HEK293T (cell line): ENCODE results near the gene SKAP2.

ENCODE experiments used
- ARNT ChIP-seq: fragments of 450-650 bp; IDR thresholded peaks from 2 replicates; pipeline ENCODE4 v1.6.1; 2017; ENCODE audit warnings: mild to moderate bottlenecking
- BHLHE40 ChIP-seq: fragments of 450-650 bp; IDR thresholded peaks from 2 replicates; pipeline ENCODE4 v1.6.1; 2016; ENCODE audit warnings: mild to moderate bottlenecking, moderate library complexity, borderline replicate concordance
- CTBP1 ChIP-seq: fragments of 450-650 bp; IDR thresholded peaks from 2 replicates; pipeline ENCODE4 v1.6.1; 2016; ENCODE audit warnings: borderline replicate concordance
- ELF4 ChIP-seq: fragments of 450-650 bp; IDR thresholded peaks from 2 replicates; pipeline ENCODE4 v1.6.1; 2017; ENCODE audit warnings: antibody characterized with exemption
- FOXA1 ChIP-seq: fragments of 450-650 bp; IDR thresholded peaks from 2 replicates; pipeline ENCODE4 v1.6.1; 2016; ENCODE audit warnings: mild to moderate bottlenecking
- FOXM1 ChIP-seq: fragments of 450-650 bp; IDR thresholded peaks from 2 replicates; pipeline ENCODE4 v1.6.1; 2017; ENCODE audit warnings: mild to moderate bottlenecking, borderline replicate concordance
- HDGF ChIP-seq: fragments of 450-650 bp; IDR thresholded peaks from 2 replicates; pipeline ENCODE4 v1.6.1; 2017; ENCODE audit warnings: antibody characterized with exemption, borderline replicate concordance
- L3MBTL2 ChIP-seq: fragments of 450-650 bp; conservative IDR thresholded peaks from 2 replicates; pipeline ENCODE4 v1.6.1; 2016; ENCODE audit warnings: mild to moderate bottlenecking
- NFRKB ChIP-seq: fragments of 450-650 bp; IDR thresholded peaks from 2 replicates; pipeline ENCODE4 v1.6.1; 2016; ENCODE audit warnings: mild to moderate bottlenecking, moderate library complexity
- PKNOX1 ChIP-seq: fragments of 450-650 bp; IDR thresholded peaks from 2 replicates; pipeline ENCODE4 v1.6.1; 2016
- SP1 ChIP-seq: fragments of 450-650 bp; IDR thresholded peaks from 2 replicates; pipeline ENCODE4 v1.6.1; 2017
- TARDBP ChIP-seq: fragments of 450-650 bp; IDR thresholded peaks from 2 replicates; pipeline ENCODE4 v1.6.1; 2016
- ZNF384 ChIP-seq: fragments of 450-650 bp; IDR thresholded peaks from 2 replicates; pipeline ENCODE4 v1.6.1; 2016

- TF ChIP-seq FOXM1 (no peak), PKNOX1 (no peak), NFRKB (no peak), TARDBP (no peak), L3MBTL2 (no peak), CTBP1 (no peak), HDGF (no peak), ELF4 (no peak), SP1 (no peak), BHLHE40 (no peak), ZNF384 (no peak), ARNT (no peak), FOXA1 (no peak)
Observed at GRCh38 chr7:26759108-26759507, 105.3 kb downstream of the SKAP2 start.
